Tibial nerve (tissue), 4 donors: ENCODE results near the gene AGBL1. TPM values are rescaled to one million over a fixed set of nuclear protein-coding genes. Genes with fewer than 3 reads are reported as not detected.

Experiments
- DNase-seq, 2 donors: peaks; one replicate each; pipeline ENCODE4 v3.0.0-alpha.2; 2019; ENCODE audit warnings: low spot score in 2 of 2
- H3K27ac ChIP-seq, 4 donors: fragments of 200-600 bp; sonication (generic) in 3 of 4; one replicate each; pipeline ENCODE4 v1.5.1; 2017 to 2019; ENCODE audit warnings: mild to moderate bottlenecking in 1 of 4
- H3K27me3 ChIP-seq, 2 donors: fragments of 200-600 bp; sonication (generic) in 1 of 2; one replicate each; pipeline versions ENCODE4 v1.5.1 to v1.6.0; 2017 to 2019
- H3K36me3 ChIP-seq, 3 donors: fragments of 200-600 bp; sonication (generic); one replicate each; pipeline ENCODE4 v1.5.1; 2018 to 2019
- H3K4me1 ChIP-seq, 4 donors: fragments of 200-600 bp; sonication (generic) in 3 of 4; one replicate each; pipeline ENCODE4 v1.5.1; 2017 to 2019
- H3K4me3 ChIP-seq, 4 donors: fragments of 200-600 bp; sonication (generic) in 3 of 4; one replicate each; pipeline ENCODE4 v1.5.1; 2017 to 2019; ENCODE audit warnings: mild to moderate bottlenecking in 1 of 4, moderate library complexity in 1 of 4
- H3K9me3 ChIP-seq, 4 donors: fragments of 200-600 bp; sonication (generic) in 3 of 4; one replicate each; pipeline ENCODE4 v1.5.1; 2017 to 2019
- CTCF ChIP-seq, 5 experiments: fragments of 200-600 bp in 3 of 5; fragments of 450-650 bp in 2 of 5; sonication (generic) in 3 of 5; IDR thresholded peaks; one replicate each; pipeline ENCODE4 v1.5.1; 2016 to 2019; ENCODE audit warnings: antibody characterized with exemption in 5 of 5, mild to moderate bottlenecking in 3 of 5, moderate library complexity in 2 of 5
- EP300 ChIP-seq, 2 donors: sonication (generic); formaldehyde crosslinking; IDR thresholded peaks; one replicate each; pipeline ENCODE4 v1.6.1; 2017; ENCODE audit warnings: antibody characterized with exemption in 2 of 2, mild to moderate bottlenecking in 1 of 2
- POLR2A ChIP-seq, 2 donors: fragments of 450-650 bp; IDR thresholded peaks; one replicate each; pipeline ENCODE4 v1.6.1; 2017; ENCODE audit warnings: antibody characterized with exemption in 2 of 2, mild to moderate bottlenecking in 2 of 2, moderate library complexity in 2 of 2
- WGBS, 2 donors: methylation state at CpG; one replicate each; pipeline ENCODE4 v1.1.5; 2018; 5-methylcytosine and 5-hydroxymethylcytosine counted together
- total RNA-seq, 4 donors: library from RNA; depleted of rRNA; stranded (reverse); fragments of >200 nt; gene quantifications; one replicate each; pipeline ENCODE4 v1.1.0, GENCODE V29; 2016

Gene AGBL1
- total RNA-seq, 4 donors from 2014 or later = under 0.01 to 1.2 (median 0.21) TPM; not detected in 1

- H3K4me1 ChIP-seq = peaks cover 0 to 9% (median 0%) of the 10 kb centered on the region in 4 donors
- H3K27ac ChIP-seq = no peak overlapping the region
- 64 to 65% methylated on average over 5 of the region's 5 CpGs for WGBS, 2 donors
- no peak overlapping the region for H3K4me3 ChIP-seq
- TF ChIP-seq CTCF (IDR thresholded peaks at IDR 0.05) = no peak
- TF ChIP-seq POLR2A (IDR thresholded peaks at IDR 0.05) = no peak
- no peak for TF ChIP-seq EP300 (IDR thresholded peaks at IDR 0.05)
- H3K36me3 ChIP-seq = no peaks in the 10 kb centered on the region
- no peaks in the 10 kb centered on the region for H3K27me3 ChIP-seq
- DNase-seq = no peak
- no peaks in the 10 kb centered on the region for H3K9me3 ChIP-seq
Measured at GRCh38 chr15:86620157-86620556, 540.5 kb downstream of the AGBL1 start.

DNA sequence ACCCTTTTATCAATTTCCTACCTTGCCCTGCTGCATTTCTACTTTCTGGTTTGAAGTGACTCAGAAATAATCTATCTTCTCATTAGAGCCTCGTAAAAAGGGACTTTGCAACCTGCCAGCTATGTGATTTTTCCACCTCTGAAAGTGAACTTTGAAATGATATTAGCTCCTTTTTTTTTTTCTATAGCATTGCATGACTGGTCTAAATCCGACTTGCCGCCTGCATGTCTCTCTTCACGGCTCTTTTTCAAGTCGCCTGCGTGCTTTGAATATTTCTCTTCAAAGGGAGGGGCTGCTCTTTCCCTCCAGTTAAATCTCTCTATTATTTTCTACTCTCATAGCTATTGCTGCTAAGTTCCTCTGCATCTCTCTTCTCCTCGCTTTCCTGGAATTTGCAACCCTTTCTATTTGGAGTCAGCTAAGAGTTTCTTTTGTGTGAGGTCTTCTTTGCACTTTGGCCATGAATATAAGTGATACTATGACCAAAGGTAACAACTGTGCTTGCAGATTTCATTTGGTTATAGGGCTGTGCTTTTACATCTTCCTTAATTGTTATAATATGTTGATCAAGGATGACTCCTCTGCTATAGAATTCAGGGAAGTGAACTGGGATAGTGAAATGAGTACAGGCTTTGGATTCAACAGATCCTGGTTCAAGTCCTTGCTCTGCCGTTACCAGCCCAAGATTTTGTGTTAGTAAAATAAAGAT, 541.1 kb downstream of the AGBL1 start:
- WGBS, 2 donors = 32 to 39% methylated on average over 8 of the region's 8 CpGs
- no peaks in the 10 kb centered on the region for H3K9me3 ChIP-seq
- no peak overlapping the region for H3K4me3 ChIP-seq
- H3K36me3 ChIP-seq = no peaks in the 10 kb centered on the region
- peaks cover 0 to 9% (median 0%) of the 10 kb centered on the region in 4 donors for H3K4me1 ChIP-seq
- no peak for DNase-seq
- TF ChIP-seq POLR2A (IDR thresholded peaks at IDR 0.05) (no peak), EP300 (IDR thresholded peaks at IDR 0.05) (no peak)
- no peaks in the 10 kb centered on the region for H3K27me3 ChIP-seq
- H3K27ac ChIP-seq = no peak overlapping the region

GRCh38 chr15:86623236-86623635, 543.6 kb downstream of the AGBL1 start:
- no peaks in the 10 kb centered on the region for H3K36me3 ChIP-seq
- no peaks in the 10 kb centered on the region for H3K27me3 ChIP-seq
- H3K4me3 ChIP-seq = no peak overlapping the region
- no peak for DNase-seq
- peaks cover 0 to 6% (median 0%) of the 10 kb centered on the region in 4 donors for H3K4me1 ChIP-seq
- no peak for TF ChIP-seq EP300 (IDR thresholded peaks at IDR 0.05)
- no peak for TF ChIP-seq CTCF (IDR thresholded peaks at IDR 0.05)
- TF ChIP-seq POLR2A (IDR thresholded peaks at IDR 0.05) = no peak
- H3K9me3 ChIP-seq = no peaks in the 10 kb centered on the region
- 57 to 66% methylated on average over 2 of the region's 2 CpGs for WGBS, 2 donors
- H3K27ac ChIP-seq = no peak overlapping the region

GRCh38 chr15:86624261-86625036, 544.8 kb downstream of the AGBL1 start:
- H3K4me3 ChIP-seq = no peak overlapping the region
- TF ChIP-seq EP300 (IDR thresholded peaks at IDR 0.05) (no peak), CTCF (IDR thresholded peaks at IDR 0.05) (peak in 1 of 5 experiments; percentile 22)
- H3K4me1 ChIP-seq = peaks cover 0 to 6% (median 0%) of the 10 kb centered on the region in 4 donors
- H3K36me3 ChIP-seq = no peaks in the 10 kb centered on the region
- H3K27ac ChIP-seq = no peak overlapping the region
- no peak for DNase-seq
- no peaks in the 10 kb centered on the region for H3K9me3 ChIP-seq
- WGBS, 2 donors = 23 to 32% methylated on average over 5 to 6 of the region's 6 CpGs
- H3K27me3 ChIP-seq = no peaks in the 10 kb centered on the region

DNA sequence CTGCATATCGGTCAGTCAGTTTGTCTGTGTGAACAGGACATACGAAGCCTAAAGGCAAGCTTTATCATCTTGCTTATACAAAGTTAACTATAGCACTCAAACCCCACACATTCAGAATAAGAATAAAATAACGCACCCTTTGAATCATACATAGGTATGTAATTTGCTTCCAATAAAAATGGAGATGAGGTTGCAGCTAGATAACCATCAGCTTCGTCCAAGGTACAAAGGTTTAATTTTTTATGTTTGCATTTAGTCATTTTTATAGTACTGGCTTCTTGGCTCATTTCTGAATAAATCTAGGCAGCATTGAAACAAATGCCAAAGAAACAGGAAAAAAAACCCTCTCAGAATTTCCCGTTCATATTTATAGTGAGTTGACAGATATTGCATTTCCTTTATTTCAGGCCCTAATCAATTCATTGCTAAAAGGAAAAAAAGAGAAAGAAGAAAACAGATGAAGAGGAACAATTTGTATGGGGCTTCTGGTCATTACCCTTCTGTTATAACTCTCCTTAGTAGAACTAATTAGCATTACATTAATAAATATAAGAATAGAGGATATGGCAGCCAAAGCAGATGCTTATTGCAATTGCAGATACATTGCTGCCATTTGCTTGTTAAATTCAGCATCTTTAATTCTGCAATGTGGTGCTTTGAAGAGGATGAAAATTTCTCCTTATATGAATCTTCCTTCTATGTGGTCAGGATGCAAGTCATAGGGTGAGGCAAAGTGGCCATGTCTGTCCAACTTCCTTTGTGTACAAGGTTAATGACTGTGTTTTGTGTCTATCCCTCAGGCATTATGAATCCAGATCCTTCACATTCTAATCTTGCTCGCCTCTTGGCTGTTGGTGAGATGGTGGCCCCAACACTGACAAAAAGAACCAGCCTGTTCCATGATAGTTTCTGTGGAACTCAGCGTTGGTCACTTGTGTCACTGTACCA, 550.0 kb downstream of the AGBL1 start:
- Histone ChIP-seq H3K36me3 (no peaks in the 10 kb centered on the region), H3K9me3 (no peaks in the 10 kb centered on the region), H3K4me3 (no peak overlapping the region), H3K27ac (no peak overlapping the region), H3K4me1 (peaks cover 0 to 2% (median 0%) of the 10 kb centered on the region in 4 donors), H3K27me3 (no peaks in the 10 kb centered on the region)
- WGBS, 2 donors = 74 to 75% methylated on average over 7 of the region's 7 CpGs
- no peak for DNase-seq
- no peak for TF ChIP-seq POLR2A (IDR thresholded peaks at IDR 0.05)
- no peak for TF ChIP-seq EP300 (IDR thresholded peaks at IDR 0.05)
- no peak for TF ChIP-seq CTCF (IDR thresholded peaks at IDR 0.05)
